Bronchial epithelial cell (primary cell): ENCODE data around the gene MXRA8. TPM values are rescaled to one million over a fixed set of nuclear protein-coding genes. Genes with fewer than 3 reads are reported as not detected.

Experiments used
- DNase-seq: peaks from one replicate; pipeline ENCODE4 v3.0.0-alpha.2; 2010; ENCODE audit warnings: low read depth
- FAIRE-seq: peaks from 2 replicates; lab custom pipeline; 2011; peaks lifted over from hg19 to GRCh38; lab: Jason Lieb, UNC
- H3K27me3 ChIP-seq: 2 replicates; pipeline ENCODE4 v1.5.1; 2011; ENCODE audit warnings: low read length; ENCODE audit not compliant: control insufficient read depth, insufficient read depth
- H3K36me3 ChIP-seq: 2 replicates; pipeline ENCODE4 v1.5.1; 2011; ENCODE audit warnings: low read length; ENCODE audit not compliant: control insufficient read depth, insufficient read depth
- H3K4me3 ChIP-seq: 2 replicates; pipeline ENCODE4 v1.5.1; 2011; ENCODE audit warnings: mild to moderate bottlenecking, low read depth, low read length, control low read depth
- total RNA-seq: library from RNA; depleted of rRNA; stranded (reverse); fragments of >200 nt; gene quantifications from 2 replicates; pipeline ENCODE4 v1.2.1, GENCODE V29; 2014
- TF ChIP-seq, protein P1 (sequence below): IDR thresholded peaks from 2 replicates; pipeline ENCODE4 v1.5.1; 2011; ENCODE audit warnings: mild to moderate bottlenecking, moderate library complexity, low read length, control low read depth, inconsistent platforms; ENCODE audit not compliant: insufficient read depth, severe bottlenecking

The MXRA8 gene
- total RNA-seq, 1 donor from 2014 or later: 5.0 TPM

DNA sequence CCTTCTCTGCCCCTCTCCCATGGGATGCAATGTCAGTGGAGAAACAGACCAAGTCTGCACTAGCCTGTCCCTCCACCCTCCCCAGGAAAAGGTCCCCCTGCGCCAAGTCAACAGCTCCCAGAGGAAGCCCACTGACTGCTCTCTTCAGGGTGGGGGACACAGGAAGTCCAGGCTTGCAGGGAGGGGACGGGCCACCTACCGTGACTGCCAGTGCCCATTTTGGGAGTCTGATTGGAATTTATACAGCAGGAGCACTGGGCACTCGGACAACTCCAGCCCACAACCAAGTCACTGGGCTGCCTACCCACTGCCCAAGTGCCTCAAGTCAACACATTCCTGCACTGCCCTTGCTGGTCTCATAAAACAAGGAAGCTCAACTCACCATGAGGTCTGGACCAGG, 34.7 kb upstream of the MXRA8 start:
- no peaks in the 10 kb centered on the region for H3K27me3 ChIP-seq
- H3K4me3 ChIP-seq: no peak overlapping the region
- H3K36me3 ChIP-seq: peaks cover 48% of the 10 kb centered on the region
- TF ChIP-seq, protein P1, sequence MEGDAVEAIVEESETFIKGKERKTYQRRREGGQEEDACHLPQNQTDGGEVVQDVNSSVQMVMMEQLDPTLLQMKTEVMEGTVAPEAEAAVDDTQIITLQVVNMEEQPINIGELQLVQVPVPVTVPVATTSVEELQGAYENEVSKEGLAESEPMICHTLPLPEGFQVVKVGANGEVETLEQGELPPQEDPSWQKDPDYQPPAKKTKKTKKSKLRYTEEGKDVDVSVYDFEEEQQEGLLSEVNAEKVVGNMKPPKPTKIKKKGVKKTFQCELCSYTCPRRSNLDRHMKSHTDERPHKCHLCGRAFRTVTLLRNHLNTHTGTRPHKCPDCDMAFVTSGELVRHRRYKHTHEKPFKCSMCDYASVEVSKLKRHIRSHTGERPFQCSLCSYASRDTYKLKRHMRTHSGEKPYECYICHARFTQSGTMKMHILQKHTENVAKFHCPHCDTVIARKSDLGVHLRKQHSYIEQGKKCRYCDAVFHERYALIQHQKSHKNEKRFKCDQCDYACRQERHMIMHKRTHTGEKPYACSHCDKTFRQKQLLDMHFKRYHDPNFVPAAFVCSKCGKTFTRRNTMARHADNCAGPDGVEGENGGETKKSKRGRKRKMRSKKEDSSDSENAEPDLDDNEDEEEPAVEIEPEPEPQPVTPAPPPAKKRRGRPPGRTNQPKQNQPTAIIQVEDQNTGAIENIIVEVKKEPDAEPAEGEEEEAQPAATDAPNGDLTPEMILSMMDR: no peak
- no peak for DNase-seq
- FAIRE-seq: no peak

DNA sequence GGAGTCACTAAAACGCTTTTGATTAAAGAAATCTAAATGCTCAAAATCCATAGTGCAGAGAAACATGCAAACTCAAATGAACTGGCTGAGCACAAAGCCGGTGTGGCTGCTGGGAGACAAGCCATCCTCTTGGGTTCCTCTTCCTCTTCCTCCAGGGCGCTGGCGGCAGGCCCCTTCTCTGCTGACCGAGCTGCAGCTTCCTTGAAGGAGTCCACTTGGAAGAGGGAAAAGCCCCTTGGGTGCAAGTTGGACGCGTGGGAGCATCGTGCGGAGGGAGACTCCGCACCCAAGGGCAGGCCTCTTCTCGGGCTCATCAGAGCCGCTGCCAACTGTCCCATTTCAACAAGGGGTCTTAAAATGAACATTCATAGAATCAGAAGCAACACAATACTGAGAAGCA, 32.9 kb upstream of the MXRA8 start:
- FAIRE-seq: no peak
- no peaks in the 10 kb centered on the region for H3K27me3 ChIP-seq
- H3K36me3 ChIP-seq: peaks cover 51% of the 10 kb centered on the region
- no peak overlapping the region for H3K4me3 ChIP-seq
- no peak for DNase-seq
- TF ChIP-seq, protein P1: no peak

DNA sequence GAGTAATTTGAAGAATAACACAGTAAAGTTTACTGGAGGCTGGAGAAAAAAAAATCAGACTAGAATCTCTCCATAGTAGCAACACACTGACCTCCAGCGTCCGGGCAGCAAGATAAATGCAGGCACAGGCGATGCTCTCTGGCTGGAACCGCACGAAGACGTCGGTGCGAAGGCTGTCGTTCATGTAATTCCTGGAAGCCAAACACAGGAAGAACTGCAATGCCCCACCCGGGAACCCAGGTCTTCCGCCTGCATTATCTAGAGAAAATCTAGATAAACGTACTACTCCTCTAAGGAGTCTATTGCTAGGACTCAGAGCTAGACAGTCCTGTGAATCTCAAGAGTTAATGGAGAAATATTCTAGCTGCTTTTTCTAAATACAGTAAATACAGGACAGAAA, 32.3 kb upstream of the MXRA8 start:
- FAIRE-seq (no peak), DNase-seq (no peak)
- Histone ChIP-seq H3K36me3 (peaks cover 57% of the 10 kb centered on the region), H3K27me3 (no peaks in the 10 kb centered on the region), H3K4me3 (no peak overlapping the region)
- TF ChIP-seq, protein P1: no peak

DNA sequence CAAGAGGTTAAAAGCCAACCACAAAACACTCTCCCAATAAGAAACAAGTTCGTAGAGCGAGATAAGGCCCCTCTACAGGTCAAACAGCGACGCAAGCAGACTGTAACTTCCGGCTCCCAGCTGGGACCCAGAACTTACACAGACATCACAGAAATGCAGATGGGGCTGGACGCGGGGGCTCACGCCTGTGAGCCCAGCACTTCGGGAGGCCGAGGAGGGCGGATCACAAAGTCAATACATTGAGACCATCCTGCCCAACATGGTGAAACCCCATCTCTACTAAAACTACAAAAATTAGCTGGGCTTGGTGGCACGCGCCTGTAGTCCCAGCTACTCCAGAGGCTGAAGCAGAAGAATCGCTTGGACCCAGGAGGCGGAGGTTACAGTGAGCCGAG, 29.7 kb upstream of the MXRA8 start:
- DNase-seq (no peak), FAIRE-seq (no peak)
- Histone ChIP-seq H3K27me3 (no peaks in the 10 kb centered on the region), H3K36me3 (peaks cover 41% of the 10 kb centered on the region), H3K4me3 (no peak overlapping the region)
- TF ChIP-seq, protein P1: no peak

DNA sequence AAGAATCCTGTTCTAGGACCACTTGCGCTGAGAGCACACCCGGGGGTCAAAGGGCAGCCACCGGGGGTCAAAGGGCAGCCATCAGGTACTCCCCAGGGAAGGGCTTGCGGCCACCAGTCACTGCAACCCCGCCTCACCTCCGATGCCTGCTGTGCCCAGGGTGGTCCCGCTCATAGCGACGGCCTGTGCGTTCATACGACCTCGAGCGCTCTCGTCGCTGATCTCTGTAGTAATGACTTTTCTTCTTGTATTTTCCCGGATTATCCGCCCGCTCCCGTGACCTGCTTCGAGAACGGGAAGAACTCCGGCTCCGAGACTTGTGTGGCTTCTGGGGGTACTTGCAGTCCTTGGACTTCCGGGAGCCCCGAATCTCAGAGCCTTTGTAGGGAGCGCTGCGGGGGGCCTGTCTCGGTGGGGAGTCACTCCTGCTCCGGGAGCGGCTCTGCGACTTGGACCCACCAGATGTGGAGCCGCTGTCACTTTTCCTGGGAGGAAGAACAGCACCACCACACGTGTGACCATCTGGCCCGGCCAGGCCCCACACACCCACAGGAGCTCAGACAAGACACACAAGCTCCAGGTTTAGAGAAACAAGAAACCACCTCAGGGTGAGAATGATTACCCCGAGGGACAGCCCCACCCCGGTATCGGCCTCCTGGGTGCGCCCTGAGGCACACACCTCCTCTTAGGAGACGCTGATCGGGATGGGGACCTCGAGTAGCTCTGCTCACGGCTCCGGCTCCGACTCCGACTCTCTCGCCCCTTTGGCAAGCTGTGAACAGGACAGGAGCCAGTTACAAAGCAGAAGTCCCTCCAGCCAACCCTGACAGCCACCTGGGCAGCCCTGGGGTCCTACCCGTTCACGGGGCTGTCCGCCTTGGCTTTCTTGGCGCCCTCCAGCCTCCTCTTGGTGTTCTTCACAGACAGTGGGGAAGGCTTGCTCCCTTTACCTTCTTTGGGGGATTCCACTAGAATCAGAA, 29.0 kb upstream of the MXRA8 start:
- FAIRE-seq: no peak
- DNase-seq: no peak
- TF ChIP-seq, protein P1: no peak
- Histone ChIP-seq H3K4me3 (no peak overlapping the region), H3K36me3 (peaks cover 37% of the 10 kb centered on the region), H3K27me3 (no peaks in the 10 kb centered on the region)
